ENCODE measurements around the gene UBAC2.

UBAC2 gene

GRCh38 chr13:99421758-99422585, 221.3 kb downstream of the UBAC2 start:
- DNase-seq = no peak

DNA sequence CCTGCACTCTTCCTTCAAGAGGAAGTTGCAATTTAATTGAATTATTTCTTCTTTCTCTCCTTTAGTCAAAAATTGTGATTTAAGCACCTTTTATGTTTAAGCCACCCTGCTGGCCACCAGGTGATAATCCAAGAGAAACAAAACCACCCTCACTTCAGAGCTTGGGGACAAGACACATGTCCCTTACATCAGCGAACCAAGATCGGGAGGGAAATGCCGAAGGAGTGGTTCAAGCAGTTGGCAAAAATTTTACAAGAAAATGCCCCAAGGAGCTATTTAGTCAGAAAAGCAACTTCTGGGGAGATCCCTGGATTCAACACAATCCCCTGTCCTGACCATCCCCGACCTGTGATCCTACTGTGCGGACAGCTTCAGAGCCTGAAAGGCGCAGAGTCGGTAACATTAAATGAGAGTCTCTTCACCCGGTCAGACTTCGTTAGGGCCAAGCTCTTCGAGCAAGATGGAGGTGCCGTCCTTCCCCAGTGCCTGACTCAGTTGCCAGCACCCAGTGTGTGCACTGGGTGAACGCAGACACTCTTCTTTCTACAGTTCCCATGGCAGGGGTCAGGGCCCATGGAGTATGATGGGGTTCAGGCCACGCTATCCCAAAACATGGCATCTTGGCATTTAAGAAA, 222.0 kb downstream of the UBAC2 start:
- no peak for DNase-seq

GRCh38 chr13:99425485-99426341, 225.1 kb downstream of the UBAC2 start:
- no peak for DNase-seq

DNA sequence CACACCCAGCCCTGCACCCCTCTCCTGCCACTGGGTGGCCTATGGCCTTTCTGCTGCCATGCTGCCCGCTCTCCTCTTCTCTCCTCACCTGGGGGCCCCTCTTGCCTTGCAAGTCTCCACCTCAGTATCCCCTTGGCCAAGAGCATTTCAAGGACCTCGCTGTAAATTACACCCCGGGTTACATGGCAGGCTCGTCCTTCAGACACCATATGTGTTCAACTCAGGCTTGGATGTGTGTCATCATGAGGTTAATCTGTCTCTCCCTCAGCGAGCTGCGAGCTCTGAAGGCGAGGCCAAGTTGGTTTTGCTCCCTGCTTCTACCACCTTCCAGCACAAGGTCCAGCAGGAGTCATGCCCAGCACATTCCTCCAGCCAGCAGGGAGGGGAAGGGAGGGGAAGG, 225.8 kb downstream of the UBAC2 start:
- no peak for DNase-seq

DNA sequence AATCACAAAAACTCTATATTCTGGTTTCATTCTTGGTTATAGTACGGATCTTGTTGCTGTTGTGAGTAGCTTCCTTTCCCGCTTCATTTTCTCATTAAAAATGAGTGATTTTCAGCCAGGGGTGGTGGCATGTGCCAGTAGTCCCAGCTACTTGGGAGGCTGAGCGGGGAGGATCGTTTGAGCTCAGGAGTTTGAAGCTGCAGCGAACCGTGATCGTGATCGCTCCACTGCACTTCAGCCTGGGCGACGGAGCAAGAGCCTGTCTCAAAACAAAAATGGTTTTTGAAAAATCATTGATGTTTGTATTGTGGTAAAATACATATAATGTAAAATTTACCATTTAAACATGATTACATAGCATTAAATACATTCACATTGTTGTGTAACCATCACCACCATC, 229.0 kb downstream of the UBAC2 start:
- DNase-seq = no peak

DNA sequence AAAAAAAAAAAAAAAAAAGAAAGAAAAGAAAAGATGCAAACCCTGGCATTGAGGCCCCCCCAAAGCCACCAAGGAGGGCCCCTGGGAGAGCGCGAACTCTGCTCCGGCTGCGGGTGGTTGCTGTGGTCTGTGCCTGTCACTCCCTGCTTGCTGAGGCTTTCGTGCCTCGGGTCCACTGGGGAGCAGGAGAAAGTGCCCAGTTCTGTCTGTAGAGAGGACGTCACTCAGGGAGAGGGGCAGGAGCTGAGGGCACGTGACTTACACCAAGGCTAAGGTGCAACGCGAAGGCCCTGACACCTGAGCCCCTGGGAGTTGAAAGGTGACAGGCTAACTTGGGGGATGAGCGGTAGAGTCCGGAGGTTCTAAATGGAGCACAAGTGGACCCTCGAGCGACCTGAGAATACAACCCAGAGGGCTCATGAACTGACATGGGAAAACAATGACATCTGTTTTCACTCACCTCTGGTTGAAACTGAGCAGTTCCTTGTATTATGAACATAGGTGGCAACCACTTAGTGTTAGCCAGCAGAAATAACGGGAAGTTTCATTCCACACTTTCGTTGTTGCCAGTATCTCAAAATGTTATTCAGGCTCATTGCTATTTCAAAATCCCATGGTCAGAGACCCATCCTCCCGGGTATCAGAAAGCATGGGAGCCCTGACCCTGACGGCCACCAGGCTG, 231.4 kb downstream of the UBAC2 start:
- DNase-seq = no peak

GRCh38 chr13:99432609-99433542, 232.2 kb downstream of the UBAC2 start:
- DNase-seq = no peak

DNA sequence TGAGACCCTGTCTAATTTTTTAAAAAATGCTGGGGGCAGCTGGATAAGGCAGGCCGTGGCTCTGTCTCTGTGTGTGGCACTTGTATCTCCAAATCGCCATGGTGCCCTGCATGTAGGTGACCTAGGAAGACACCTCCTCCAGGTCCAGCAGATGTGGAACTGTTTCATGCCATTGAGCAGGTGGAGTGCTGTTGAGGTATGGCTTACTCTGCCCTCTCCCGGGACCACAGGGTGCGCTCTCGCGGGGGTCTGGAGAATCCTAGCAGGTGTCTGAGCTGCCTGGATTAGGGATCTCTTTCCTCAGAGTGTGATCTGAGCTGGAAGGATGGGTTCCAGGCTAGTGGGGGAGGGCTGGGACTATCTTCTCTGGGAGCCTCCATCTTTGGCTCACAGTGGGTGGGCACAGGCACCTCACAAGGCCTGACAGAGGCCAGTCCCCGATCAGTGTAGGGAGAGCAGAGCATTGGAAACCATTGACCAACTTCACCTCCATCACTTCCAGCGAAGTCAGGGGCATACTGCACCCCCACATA, 233.0 kb downstream of the UBAC2 start:
- no peak for DNase-seq

- no peak for DNase-seq
These were observed 233.7 kb downstream of the UBAC2 start for GRCh38 chr13:99434258-99434788.

DNA sequence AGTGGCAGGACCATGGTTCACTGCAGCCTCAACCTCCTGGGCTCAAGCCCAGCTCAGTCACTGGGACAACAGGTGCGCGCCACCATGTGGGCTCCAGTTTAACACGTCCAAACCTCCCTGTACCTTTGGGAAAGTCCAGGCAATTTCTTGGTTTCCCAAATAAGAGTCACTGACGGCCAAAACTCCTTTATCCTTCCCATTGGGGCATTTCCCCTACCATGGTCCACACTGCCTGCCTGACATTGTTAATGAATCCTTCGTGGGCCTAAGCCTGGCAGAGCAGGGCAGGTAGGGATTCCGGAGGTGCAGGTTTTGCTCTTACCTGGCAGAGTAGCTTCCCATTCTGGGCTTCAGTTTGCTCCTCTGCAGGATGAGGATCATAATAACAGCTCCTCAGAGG, 234.5 kb downstream of the UBAC2 start:
- DNase-seq = no peak

DNA sequence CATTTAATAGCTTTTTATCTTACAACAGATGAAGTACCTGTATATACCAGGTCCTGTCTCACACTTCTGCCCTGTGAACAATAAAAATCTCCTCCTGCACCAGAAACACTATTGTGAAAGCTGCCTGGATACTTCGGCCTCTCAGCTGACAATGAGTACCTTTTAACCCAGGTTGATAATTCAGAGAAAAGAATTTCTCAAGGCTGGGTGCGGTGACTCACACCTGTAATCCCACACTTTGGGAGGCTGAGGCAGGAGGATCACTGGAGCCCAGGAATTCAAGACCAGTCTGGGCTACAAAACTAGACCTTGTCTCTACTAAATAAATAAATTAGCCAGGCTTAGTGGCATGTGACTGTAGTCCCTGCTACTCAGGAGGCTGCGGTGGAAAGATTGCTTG, 235.3 kb downstream of the UBAC2 start:
- DNase-seq = no peak
